Kidney (tissue), 14 donors: ENCODE data around the gene SCFD2. TPM values are rescaled to one million over a fixed set of nuclear protein-coding genes. Genes with fewer than 3 reads are reported as not detected.

ENCODE experiments used
- DNase-seq, 5 donors: peaks; one replicate each; pipeline ENCODE4 v3.0.0-alpha.2; 2013 to 2020
- FAIRE-seq: peaks from 2 replicates; lab custom pipeline; 2012; peaks lifted over from hg19 to GRCh38; lab: Jason Lieb, UNC
- H3K27ac ChIP-seq, 2 donors: one replicate each; pipeline ENCODE4 v1.7.0; 2013; ENCODE audit warnings: low read depth in 2 of 2, low read length in 2 of 2, inconsistent platforms in 1 of 2
- H3K27me3 ChIP-seq: one replicate; pipeline ENCODE4 v1.7.1; 2013; ENCODE audit warnings: low read length, inconsistent platforms; ENCODE audit not compliant: control insufficient read depth, insufficient read depth
- H3K36me3 ChIP-seq, 3 donors: one replicate each; pipeline versions ENCODE4 v1.7.0 to v1.7.1; 2013; ENCODE audit warnings: low read length in 3 of 3, control low read depth in 1 of 3, inconsistent platforms in 1 of 3; ENCODE audit not compliant: insufficient read depth in 3 of 3, control insufficient read depth in 2 of 3
- H3K4me1 ChIP-seq, 3 donors: one replicate each; pipeline versions ENCODE4 v1.7.0 to v1.7.1; 2013; ENCODE audit warnings: low read length in 3 of 3, inconsistent platforms in 1 of 3, low read depth in 1 of 3; ENCODE audit not compliant: control insufficient read depth in 2 of 3, insufficient read depth in 2 of 3
- H3K4me3 ChIP-seq, 3 donors: one replicate each; pipeline versions ENCODE4 v1.7.0 to v1.8.1; 2013; ENCODE audit warnings: low read length in 3 of 3, control low read depth in 1 of 3, inconsistent platforms in 1 of 3
- H3K9ac ChIP-seq, 3 donors: one replicate each; pipeline versions ENCODE4 v1.7.0 to v1.7.1; 2013; ENCODE audit warnings: low read length in 3 of 3, control low read depth in 1 of 3, inconsistent platforms in 1 of 3
- H3K9me3 ChIP-seq, 3 donors: one replicate each; pipeline versions ENCODE4 v1.7.0 to v1.7.1; 2013; ENCODE audit warnings: low read length in 3 of 3, control low read depth in 1 of 3, inconsistent platforms in 1 of 3; ENCODE audit not compliant: control insufficient read depth in 2 of 3, insufficient read depth in 1 of 3
- intact Hi-C: fragments of 100-400 bp; cut with DNase I; formaldehyde crosslinking; loops from one replicate; pipeline ENCODE4 v1.11.1; 2022
- polyA plus RNA-seq: library from polyadenylated mRNA; stranded (reverse); fragments of 350-450 nt; fragmentation: Illumina TruSeq; extraction: RNeasy Lipid Tissue Mini Kit (QIAGEN cat#74804); gene quantifications from one replicate; pipeline ENCODE4 v1.2.3, GENCODE V29; 2014; ENCODE audit warnings: low read depth, low replicate concordance; ENCODE audit not compliant: insufficient read depth
- total RNA-seq: library from RNA; stranded (reverse); fragmentation: NEBNext Ultra II Directional; extraction: Animal tissue kit (Norgen Biotek cat#: 25700); gene quantifications from one replicate; pipeline ENCODE4 v1.2.1, GENCODE V29; 2021
- TF ChIP-seq, protein P1 (sequence below): IDR thresholded peaks from 3 replicates; pipeline ENCODE4 v1.5.1; 2012; ENCODE audit warnings: mild to moderate bottlenecking, moderate library complexity, borderline replicate concordance; ENCODE audit not compliant: insufficient read depth; ENCODE audit errors: extremely low read depth
- donor health status: control.
- donor health status: control.
- donor health status: control.
- donor health status: control.
- donor health status: control.
- donor health status: DM: yes; HTN: yes; CAD: no.
- donor health status: Normal renal cell carcinoma (clear cell type).

The SCFD2 gene
- total and polyA plus RNA-seq, 2 donors from 2014 or later = 6.1 to 20.8 TPM

DNA sequence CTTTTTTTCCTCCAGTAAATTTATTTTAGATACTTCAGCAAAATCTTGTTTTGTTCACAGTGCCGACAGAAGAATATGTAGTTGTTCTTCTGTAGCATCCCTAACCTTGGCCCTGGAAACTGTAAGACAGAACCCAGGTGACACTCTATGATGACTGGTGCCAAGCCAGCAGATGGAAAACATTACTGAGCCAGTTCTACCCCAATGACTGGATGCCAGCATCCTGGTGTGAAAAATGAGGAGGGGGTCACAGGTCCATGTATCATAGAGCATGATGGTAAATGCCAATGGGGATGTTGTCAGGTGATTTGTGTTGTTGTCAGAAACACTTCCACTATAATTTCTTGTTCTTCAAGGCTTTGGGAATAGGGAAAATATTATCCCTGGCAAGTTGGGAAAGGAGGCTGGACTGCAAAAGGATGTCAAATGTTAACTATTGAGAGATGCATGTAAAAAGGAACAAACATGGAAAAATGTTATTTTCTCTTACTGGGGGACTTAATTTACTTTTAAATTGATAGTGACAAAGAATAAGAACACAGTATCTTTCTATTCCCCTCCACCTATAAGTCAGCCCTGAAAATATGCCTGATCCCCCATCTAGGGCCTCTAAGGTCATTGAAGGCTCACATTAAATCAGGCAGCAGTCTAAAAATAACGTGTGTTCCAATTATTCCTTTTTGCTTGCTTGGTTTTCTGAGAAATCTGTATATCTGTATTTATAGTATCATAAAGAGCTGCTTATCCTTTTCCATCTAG lies 343.9 kb downstream of the SCFD2 start:
- Histone ChIP-seq H3K9ac (no peak overlapping the region), H3K4me3 (no peak overlapping the region), H3K27me3 (no peaks in the 10 kb centered on the region), H3K36me3 (no peaks in the 10 kb centered on the region), H3K9me3 (no peaks in the 10 kb centered on the region), H3K4me1 (peaks cover 0 to 16% (median 3%) of the 10 kb centered on the region in 3 donors), H3K27ac (no peak overlapping the region)
- TF ChIP-seq, protein P1, sequence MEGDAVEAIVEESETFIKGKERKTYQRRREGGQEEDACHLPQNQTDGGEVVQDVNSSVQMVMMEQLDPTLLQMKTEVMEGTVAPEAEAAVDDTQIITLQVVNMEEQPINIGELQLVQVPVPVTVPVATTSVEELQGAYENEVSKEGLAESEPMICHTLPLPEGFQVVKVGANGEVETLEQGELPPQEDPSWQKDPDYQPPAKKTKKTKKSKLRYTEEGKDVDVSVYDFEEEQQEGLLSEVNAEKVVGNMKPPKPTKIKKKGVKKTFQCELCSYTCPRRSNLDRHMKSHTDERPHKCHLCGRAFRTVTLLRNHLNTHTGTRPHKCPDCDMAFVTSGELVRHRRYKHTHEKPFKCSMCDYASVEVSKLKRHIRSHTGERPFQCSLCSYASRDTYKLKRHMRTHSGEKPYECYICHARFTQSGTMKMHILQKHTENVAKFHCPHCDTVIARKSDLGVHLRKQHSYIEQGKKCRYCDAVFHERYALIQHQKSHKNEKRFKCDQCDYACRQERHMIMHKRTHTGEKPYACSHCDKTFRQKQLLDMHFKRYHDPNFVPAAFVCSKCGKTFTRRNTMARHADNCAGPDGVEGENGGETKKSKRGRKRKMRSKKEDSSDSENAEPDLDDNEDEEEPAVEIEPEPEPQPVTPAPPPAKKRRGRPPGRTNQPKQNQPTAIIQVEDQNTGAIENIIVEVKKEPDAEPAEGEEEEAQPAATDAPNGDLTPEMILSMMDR = no peak
- no peak for FAIRE-seq
- intact Hi-C loops = no loop called here
- DNase-seq = peak in 1 of 5 donors; percentile 55

DNA sequence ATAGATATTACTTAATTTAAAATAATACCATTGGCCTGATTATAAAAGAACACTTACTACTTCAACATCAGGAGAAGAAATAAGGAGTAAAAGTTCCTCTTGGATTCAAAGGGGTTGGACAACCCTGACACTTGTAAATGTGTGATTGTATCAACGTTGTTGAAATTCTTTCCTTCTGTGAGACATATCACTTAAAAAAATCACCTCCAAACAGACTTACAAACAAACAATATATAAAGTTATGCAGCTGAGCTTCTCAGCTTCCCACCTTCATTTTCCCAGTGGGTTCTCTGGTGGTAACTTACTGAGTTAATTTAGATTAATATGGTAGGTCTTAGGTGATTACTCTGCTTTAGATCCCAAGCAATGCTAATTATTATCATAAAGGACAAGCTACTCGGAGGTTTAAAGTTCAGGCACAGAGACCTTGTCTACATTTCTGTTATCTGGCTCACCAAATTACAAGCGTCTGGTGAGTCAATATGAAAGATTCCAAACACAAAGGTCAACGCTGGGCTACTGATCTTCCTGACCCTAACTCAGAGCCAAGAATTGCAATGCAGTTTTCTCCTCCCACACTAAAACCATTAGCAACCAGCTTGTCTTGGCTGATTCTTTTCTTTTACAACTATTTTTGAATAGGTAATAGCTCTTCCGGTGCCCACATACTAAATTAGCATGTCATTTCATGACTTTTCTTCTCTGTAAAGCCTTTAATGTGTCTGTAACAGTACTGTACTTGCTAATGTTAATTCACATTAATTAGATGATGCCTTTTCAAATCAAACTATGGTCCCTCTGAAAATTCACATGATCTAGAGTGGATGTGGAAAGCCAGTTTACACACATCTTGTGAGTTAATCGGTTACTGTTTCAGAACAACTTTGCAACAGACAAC lies 346.1 kb downstream of the SCFD2 start:
- FAIRE-seq (no peak), DNase-seq (no peak)
- TF ChIP-seq, protein P1 = no peak
- intact Hi-C loops = no loop called here
- no peaks in the 10 kb centered on the region for H3K36me3 ChIP-seq
- peaks cover 0 to 18% (median 3%) of the 10 kb centered on the region in 3 donors for H3K4me1 ChIP-seq
- H3K27me3 ChIP-seq = no peaks in the 10 kb centered on the region
- H3K9ac ChIP-seq = no peak overlapping the region
- no peak overlapping the region for H3K27ac ChIP-seq
- no peak overlapping the region for H3K4me3 ChIP-seq
- H3K9me3 ChIP-seq = no peaks in the 10 kb centered on the region

DNA sequence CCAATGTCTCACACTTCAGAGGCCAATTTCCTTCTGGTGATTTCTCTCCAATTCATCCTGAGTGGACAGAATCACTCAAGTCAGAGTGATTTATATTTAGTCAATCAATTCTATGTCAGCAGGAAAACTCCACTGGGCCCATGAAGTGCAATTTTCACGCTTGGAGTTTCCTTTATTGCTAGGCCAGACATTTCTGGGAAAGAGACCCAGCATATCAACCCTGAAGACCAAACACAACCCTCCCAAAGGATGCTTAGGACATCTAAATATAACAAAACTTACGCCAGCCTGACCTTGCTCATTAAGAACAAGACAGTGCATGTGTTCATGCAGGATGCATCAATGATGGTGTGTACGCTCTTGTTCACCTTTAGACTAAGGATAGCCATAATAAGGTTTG lies 347.4 kb downstream of the SCFD2 start:
- H3K9me3 ChIP-seq = no peaks in the 10 kb centered on the region
- FAIRE-seq (no peak), DNase-seq (no peak)
- no peaks in the 10 kb centered on the region for H3K27me3 ChIP-seq
- no peaks in the 10 kb centered on the region for H3K36me3 ChIP-seq
- intact Hi-C loops = no loop called here
- no peak overlapping the region for H3K4me3 ChIP-seq
- TF ChIP-seq, protein P1 = no peak
- no peak overlapping the region for H3K9ac ChIP-seq
- peaks cover 0 to 25% (median 7%) of the 10 kb centered on the region in 3 donors for H3K4me1 ChIP-seq
- H3K27ac ChIP-seq = peak overlapping the region in 1 of 2 donors; percentile 5
